NCI-H2107 (cell line): Measurements from ENCODE around the gene SPAG5.

Experiments
- DNase-seq: peaks from one replicate; lab custom pipeline; 2025; lab: John Stamatoyannopoulos, UW

SPAG5 gene

DNA sequence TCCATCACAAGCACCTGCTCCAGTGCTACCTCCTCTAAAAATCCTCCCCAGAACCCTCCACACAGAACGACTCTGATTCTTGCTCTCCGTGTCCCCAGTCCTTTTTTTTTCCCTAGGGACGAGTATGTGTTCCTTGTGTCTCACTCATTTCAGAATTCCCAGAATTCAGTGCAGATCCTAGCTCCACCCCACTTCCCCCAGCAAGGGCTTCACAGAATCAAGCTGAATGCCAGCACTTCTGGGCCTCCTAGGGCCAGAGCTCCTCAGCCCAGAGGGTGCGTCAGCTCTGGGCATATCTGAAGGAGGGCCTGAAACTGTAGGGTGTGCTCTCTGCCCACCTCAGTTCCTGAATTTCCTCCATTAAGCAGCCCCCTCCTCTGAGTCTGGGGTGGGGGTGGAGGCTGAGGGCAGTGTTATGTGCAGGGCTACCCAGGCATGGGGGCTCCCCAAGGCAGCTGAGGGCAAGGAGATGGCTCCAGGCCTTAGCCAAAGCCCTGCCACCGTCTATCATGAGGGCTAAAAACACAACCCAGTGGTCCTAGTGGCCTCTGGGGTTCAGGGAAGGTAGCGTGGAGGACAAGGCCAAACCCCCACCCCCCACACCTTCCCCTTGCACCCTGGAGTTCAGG lies 52.9 kb downstream of the SPAG5 start:
- DNase-seq, result no peak

DNA sequence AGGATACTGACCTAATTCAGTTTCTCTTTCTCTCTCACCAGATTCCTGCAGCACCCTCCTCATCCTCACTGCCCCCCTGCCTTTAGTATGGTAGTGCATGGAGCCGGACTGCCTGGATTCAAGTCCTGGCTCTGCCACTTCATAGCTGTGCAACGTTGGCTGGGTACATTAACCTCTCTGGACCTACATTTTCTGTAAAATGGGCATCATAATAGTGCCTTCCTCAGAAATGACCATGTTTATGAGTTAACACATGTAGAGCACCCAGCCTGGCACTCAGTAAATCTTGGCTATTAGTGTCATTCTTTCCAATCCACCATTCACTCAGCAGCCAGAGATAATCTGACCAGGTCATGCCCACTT lies 53.7 kb downstream of the SPAG5 start:
- DNase-seq, result no peak

DNA sequence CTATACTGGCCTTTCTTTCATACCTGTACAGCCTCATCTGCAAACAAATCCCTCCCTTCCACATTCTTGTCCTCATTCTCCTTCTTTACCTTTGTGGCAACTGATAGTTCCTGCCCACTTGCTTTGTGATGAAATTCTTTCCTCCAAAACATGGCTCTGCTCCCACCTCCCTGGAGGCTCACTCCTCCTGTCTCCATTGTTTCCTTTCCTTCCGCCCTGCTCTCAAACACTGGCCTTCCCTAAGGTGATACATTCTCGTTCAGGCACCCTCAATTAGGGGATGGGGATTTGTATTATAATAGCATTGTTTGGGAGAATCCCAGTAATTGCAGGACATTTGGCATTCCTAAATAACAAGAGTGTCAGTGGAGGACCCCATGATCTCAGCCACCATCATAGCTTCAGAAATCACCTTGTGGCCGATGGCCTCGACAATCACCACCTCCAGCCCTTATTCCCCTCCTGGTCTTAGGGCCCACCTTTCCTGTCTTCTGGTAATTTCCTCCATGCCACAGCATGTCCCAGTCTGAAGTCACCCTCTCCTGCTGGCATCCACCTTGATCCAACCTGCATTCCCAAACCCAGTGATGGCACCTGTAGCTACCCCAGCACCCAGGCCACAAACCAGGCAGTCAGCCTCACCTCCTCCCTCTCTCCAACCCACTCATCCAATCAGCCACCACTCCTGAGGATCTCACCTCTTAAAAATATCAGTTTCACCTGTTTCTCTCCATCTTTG lies 54.3 kb downstream of the SPAG5 start:
- DNase-seq, result no peak

DNA sequence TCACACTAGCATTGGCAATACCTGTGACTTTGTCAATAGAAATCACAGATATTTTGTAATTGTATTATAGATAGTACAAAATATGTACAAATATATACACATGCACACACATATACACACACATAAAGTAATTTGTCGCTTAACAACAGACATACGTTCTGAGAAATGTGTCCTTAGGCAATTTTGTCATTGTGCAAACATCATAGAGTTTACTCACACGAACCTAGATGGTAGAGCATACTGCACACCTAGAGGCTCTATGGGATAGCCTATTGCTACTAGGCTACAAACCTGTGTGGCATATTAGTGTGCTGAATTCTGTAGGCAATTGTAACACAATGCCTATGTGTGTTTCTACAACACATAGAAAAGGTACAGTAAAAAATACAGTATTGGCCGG lies 57.4 kb downstream of the SPAG5 start:
- DNase-seq, result no peak

DNA sequence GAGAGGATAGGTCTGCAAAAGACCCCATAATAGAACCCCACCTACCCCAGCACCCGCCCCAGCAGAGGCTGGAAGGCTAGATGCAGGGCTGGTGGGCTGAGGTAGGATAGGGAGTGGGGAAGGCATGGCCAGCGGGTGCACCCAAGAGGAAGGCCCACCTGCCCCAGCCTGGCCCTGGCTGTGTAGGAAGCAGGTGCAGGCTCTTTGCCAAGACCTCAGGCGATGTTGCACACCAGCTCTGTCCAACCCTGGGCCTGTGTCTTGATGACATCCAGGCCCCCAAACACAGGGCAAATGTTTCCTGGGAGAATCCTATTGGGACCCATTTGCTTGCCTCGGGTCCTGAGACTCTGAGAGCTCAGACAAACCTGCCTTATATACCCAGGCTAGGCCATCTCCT lies 58.6 kb downstream of the SPAG5 start:
- no peak for DNase-seq

DNA sequence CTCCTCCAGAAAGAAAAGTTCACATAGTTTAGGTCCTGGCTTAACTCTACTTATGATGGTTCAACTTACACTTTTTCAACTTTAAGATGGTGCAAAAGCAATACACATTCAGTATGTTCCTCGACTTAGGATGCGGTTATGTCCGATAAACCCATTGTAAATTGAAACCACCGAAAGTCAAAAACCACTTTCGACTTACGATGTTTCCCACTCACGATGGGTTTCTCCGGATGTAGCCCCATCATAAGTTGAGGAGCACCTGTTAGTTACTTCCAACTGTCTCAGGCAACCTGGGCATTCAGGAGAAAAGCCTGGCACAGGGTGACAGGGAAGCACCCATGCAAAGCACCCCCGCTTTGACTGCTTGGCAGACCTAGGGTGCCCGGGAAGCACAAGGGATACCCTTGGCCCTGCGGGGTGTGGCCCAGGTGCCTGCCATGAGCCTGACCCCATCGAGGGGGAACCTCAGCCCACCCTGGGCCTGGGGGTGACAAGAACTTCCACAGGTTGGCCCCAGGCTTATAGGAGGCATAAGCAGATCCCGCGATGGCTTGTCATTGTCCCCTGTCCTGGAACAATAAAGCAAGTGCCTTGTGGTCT lies 60.4 kb downstream of the SPAG5 start:
- no peak for DNase-seq

DNA sequence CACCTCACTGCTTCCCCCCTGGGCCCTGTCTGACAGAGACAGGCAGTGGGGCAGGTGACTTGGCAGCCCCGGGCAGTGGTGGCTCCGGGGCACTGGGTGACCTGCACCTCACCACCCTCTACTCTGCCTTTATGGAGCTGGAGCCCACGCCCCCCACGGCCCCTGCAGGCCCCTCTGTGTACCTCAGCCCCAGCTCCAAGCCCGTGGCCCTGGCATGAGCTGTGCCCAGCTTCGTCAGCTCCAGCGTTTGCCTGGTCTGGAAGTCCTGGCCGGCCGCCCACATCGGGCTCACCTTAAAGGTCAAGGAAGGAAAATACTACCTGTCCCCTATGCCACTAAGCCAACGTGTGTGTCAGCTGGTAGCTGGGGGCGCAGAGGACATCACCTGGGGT lies 61.6 kb downstream of the SPAG5 start:
- no peak for DNase-seq

DNA sequence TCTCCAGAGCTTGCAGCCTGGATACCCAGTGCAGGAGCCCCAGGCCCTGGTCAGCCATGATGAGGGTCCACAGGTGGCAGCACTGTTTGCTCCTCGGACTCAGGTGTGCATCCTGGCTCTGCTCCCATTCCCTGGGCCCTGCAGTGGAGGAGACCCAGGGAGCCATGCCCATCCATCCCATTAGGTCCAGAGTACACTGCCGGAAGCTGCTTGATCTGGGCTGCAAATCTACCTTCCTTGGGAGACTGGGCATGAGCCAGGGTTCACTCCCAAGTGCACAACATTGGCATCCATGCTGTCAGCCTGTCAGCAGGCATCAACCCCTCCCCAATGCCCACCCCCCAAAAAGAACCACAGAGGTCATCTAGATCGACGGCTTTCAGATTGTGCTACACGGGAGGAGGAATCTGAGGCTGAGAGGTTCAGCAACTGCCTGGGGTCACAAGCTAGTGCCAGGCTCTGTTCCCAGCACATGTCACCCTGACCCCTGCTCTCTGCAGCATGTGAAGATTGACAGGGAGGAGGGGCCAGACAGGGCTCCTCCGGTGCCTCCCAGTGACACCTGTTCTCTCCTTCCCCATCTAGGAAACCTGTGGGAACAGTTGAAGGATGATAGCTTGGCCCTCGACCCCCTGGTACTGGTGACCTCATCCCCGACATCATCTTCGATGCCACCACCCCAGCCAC lies 62.1 kb downstream of the SPAG5 start:
- DNase-seq, result no peak

DNA sequence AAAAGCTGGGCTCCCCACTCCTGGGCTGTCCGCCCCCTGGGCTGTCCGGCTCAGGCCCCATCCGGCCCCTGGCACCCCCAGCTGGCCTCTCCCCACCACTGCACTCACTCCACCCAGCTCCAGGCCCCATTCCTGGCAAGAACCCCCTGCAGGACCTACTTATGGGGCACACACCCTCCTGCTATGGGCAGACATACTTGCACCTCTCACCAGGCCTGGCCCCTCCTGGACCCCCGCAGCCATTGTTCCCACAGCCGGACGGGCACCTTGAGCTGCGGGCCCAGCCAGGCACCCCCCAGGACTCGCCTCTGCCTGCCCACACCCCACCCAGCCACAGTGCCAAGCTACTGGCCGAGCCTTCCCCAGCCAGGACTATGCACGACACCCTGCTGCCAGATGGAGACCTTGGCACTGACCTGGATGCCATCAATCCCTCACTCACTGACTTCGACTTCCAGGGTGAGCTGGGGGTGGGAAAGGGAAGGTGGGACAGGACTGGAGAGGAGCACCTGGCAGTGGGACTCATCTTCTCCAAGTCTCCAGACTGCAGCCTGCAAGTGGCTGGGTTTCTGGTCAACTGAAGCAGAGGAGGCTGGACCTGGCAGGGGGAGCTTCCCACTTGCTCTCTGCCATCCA lies 64.0 kb downstream of the SPAG5 start:
- DNase-seq, result no peak

DNA sequence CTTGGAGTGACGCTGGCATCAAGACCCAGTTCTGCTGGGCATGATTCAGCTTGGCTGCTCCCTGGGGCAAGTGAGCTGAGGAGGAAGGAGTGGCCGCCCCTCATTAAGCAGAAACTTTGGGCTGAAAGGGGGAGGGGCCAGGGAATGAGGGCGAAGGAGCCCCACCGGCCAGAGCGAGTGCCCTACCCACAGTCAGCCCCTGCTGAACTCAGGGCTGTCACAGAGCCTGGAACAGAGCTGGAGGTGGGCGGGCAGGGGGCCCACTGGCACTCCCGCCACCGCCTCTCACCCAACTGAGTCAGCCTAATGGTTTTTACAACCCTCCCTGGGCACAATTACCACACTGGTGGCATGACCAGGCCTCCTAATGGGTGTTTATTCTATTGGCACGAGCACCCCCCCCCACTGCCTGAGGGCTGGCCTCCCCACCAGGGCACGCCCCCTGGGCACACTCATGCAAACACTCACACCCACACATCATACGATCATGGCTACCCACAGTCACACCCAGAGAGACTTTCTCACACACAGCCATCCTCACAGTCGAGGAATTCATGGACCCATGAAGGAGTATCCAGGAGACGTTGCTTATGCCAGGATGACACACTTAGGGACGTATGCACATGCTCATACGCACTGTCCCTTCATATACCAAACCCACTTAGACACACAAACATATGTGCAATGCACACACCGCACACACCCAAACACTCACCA lies 65.6 kb downstream of the SPAG5 start:
- no peak for DNase-seq

DNA sequence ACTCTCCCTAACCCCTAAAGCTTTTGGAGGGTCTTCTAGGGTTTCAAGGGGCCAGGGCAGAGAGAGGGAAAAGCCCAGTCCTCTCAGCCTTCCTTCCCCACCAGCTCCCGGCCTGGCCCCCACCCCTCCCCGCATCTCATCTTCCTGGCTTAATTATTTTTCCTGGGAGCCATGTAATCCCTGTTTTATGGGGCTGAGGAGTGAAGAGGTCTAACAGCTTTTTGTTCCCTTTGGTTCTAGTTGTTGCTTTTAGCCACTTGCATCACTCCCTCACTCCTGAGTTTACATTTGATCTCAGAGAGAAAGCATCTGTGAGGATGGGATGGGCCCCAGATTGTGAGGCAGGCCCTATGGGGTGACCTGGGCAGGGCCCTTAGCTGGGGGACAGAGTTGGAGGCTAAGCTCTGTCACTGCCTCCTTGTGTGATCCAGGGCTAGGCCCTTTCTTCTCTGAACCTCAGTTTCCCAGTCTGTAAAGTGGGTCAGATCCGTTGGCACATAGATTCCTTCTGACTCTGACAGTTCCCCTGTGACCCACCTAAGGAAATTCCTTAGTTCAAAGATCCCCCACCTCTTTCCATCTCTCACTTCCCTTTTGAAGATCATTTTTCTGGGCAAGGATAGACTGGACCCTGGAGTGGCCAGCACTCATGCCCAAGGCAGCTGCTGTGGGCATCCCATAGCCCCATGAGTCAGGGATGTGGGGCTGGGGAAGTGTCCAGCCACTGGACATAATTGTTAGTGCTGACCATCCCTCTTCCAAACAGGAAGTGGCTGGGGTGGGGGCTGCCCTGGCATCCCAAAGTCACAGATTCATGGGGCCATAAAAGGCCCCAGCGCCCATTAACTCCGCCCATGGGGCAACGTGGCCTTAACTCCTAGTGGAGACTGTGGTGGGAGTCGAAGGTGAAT lies 66.5 kb downstream of the SPAG5 start:
- DNase-seq, result no peak

DNA sequence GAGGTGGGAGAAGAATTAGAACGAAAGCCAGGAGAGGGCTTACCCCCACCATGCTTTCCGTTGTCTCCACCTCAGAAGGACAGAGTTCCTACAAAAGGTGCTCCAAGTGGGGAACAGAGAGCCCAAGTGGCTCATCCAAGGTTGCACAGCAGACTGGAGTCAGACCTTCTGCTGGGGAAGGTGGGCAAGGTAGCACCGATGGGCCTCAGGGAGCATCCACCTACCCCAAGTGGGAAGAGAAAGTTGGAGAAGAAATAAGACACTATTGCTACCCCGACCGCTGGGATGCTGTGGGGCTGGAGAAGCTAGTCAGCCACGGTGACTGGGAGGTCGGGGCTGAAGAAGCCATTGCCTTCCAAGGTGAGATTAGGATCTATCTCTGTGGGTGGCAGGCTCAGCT lies 67.9 kb downstream of the SPAG5 start:
- DNase-seq, result no peak

DNA sequence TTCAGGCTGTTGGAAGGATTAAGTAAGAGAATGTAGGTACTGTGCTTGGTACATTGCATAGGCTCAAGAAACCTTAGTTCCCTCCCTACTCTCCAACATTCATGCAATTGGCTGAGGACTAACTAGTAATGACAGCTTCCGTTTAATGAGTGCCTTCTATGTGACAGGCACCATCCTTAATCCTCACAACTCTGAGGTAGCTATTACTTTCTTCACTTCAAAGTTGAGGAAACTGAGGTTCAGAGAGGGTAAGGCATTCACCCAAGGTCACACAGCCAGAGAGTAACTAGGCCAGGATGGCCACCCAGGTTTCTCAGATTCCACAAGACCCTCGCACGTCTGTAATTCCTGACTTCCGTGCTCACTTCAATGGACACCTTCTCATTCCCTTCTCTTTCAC lies 68.6 kb downstream of the SPAG5 start:
- DNase-seq, result no peak

DNA sequence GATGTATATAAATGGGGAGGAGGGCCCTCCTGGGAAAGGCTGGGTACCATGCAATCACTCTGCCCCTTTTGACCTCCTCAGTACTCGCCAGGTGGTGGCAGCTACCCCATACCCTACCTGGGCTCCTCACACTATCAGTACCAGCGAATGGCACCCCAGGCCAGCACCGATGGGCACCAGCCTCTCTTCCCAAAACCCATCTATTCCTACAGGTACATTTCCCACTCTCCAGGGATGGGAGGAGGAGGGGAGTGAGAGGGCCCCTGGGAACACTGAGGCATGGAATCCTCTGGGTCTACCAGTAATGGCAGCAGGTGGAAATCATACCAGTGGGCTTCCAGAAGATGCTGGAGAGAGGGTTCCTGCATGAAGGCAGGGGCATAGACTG lies 69.8 kb downstream of the SPAG5 start:
- DNase-seq, result no peak

DNA sequence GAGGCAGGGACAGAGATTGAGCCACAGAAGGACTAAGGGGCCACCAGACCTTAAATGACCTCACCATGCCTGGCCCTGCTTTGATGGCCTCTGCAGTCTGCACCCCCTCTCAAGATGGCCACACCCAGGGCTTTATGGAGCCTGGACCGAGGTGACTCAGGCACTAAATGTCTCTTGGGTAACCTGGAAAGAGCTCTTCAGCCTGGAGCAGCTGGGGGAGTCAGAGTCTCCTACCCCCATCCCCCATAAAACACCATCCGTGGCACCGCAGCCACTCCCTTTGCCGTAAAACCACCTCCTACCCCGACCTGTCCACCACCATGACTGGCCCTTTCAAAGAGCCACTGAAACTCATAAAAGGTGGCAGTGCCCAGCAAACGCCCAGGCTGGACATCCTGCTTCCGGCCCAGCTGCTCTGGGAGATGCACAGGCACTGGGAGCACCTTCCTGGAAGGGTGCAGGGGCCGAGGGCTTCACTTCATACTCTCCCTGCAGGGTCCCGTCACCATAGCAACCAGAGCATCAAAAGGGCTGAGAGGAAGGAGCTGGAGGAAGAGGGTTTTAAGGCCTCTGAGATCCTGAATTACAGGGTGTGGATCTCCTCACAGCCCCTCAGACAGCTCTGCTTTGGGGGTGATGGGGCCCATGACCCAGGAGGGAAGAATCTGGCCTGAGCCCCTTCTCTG lies 70.4 kb downstream of the SPAG5 start:
- no peak for DNase-seq

DNA sequence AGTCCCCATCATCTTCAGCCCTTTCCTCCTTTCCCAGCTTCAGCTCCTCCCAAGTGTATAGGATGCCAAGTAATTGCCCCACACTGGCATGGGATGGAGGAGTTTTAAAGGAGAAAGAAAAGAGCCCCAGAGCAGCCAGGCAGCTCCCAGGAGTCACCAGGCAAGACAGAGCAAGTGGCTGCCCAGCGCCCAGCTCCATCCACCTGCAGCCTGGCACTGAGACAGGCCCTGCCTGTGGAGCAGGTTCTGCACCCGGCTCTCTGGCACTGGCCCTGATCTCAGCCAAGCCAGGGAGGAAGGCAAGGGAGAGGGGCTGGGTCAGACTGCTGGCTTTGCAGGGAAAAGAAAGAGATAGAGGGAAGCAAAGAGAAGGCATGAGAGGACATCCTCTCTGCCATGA lies 71.0 kb downstream of the SPAG5 start:
- no peak for DNase-seq
